DOHH2 (cell line): ENCODE results near the gene ITPRIP.

Experiments
- H3F3A ChIP-seq: fragments of 200-600 bp; sonication (generic), shearing (Covaris generic); 2 replicates; pipeline ENCODE4 v1.6.0; 2016; ENCODE audit warnings: antibody characterized with exemption, mild to moderate bottlenecking; ENCODE audit not compliant: control insufficient read depth, insufficient read depth
- H3K27ac ChIP-seq: fragments of 200-600 bp; sonication (generic); 2 replicates; pipeline ENCODE4 v1.5.1; 2014; ENCODE audit warnings: low read depth, mild to moderate bottlenecking, low read length, moderate library complexity
- H3K27me3 ChIP-seq: fragments of 200-600 bp; sonication (generic); 2 replicates; pipeline ENCODE4 v1.6.1; 2014; ENCODE audit warnings: mild to moderate bottlenecking, low read length, mixed read lengths; ENCODE audit not compliant: control insufficient read depth
- H3K36me3 ChIP-seq: fragments of 200-600 bp; sonication (generic); 2 replicates; pipeline ENCODE4 v1.6.1; 2014; ENCODE audit warnings: mild to moderate bottlenecking, low read length, moderate library complexity, mixed read lengths; ENCODE audit not compliant: control insufficient read depth
- H3K4me1 ChIP-seq: fragments of 200-600 bp; sonication (generic); 2 replicates; pipeline ENCODE4 v1.6.1; 2014; ENCODE audit warnings: mild to moderate bottlenecking, low read length, mixed read lengths; ENCODE audit not compliant: control insufficient read depth
- H3K4me2 ChIP-seq: fragments of 200-600 bp; sonication (generic); 2 replicates; pipeline ENCODE4 v1.6.0; 2014; ENCODE audit warnings: mild to moderate bottlenecking, low read length, moderate library complexity
- H3K4me3 ChIP-seq: fragments of 200-600 bp; sonication (generic); 2 replicates; pipeline ENCODE4 v1.5.1; 2014; ENCODE audit warnings: mild to moderate bottlenecking, low read length, mixed read lengths
- H3K79me2 ChIP-seq: fragments of 200-600 bp; sonication (generic); 2 replicates; pipeline ENCODE4 v1.6.1; 2014; ENCODE audit warnings: mild to moderate bottlenecking, low read length, mixed read lengths; ENCODE audit not compliant: control insufficient read depth
- H3K9me2 ChIP-seq: fragments of 200-600 bp; sonication (generic); replicated peaks from 2 replicates; pipeline ENCODE4 v1.6.1; 2014; ENCODE audit warnings: mild to moderate bottlenecking, low read length, mixed read lengths; ENCODE audit not compliant: control insufficient read depth
- H3K9me3 ChIP-seq: fragments of 200-600 bp; sonication (generic); 2 replicates; pipeline ENCODE4 v1.6.1; 2014; ENCODE audit warnings: antibody characterized with exemption, low read length, mixed read lengths; ENCODE audit not compliant: control insufficient read depth, insufficient read depth
- H4K20me1 ChIP-seq: fragments of 200-600 bp; sonication (generic); 2 replicates; pipeline ENCODE4 v1.6.0; 2014; ENCODE audit warnings: low read depth, mild to moderate bottlenecking, antibody characterized with exemption, low read length, moderate library complexity; ENCODE audit not compliant: control insufficient read depth, insufficient read depth
- CTCF ChIP-seq: fragments of 200-600 bp; sonication (generic); IDR thresholded peaks from one replicate; pipeline ENCODE4 v1.5.1; 2014; ENCODE audit warnings: antibody characterized with exemption, mild to moderate bottlenecking, low read depth, low read length; ENCODE audit not compliant: poor library complexity, severe bottlenecking
- EZH2phosphoT487 ChIP-seq: fragments of 200-600 bp; sonication (generic); IDR thresholded peaks from 2 replicates; pipeline ENCODE4 v1.6.1; 2017; ENCODE audit warnings: borderline replicate concordance, mild to moderate bottlenecking, antibody characterized with exemption, low read length, moderate library complexity, mixed read lengths

ITPRIP gene

GRCh38 chr10:104340111-104340526 lies 1.9 kb upstream of the ITPRIP start:
- Histone ChIP-seq H3K9me3 (no peaks in the 10 kb centered on the region), H3K79me2 (peaks cover 33% of the 10 kb centered on the region), H3K27me3 (peaks cover 3% of the 10 kb centered on the region; the same call in 1 of the 2 replicates), H3K4me3 (no peak overlapping the region), H3K4me2 (no peak overlapping the region), H3F3A (0 out of 2 replicates have a peak, but pooled peaks cover 3% of the 10 kb centered on the region), H3K36me3 (peaks cover 10% of the 10 kb centered on the region), H3K4me1 (peaks cover 30% of the 10 kb centered on the region), H4K20me1 (peaks cover 17% of the 10 kb centered on the region), H3K27ac (no peak overlapping the region), H3K9me2 (no peaks in the 10 kb centered on the region)
- no peak for TF ChIP-seq EZH2phosphoT487
- no peak for TF ChIP-seq CTCF

- no peak overlapping the region for H3K27ac ChIP-seq
- H3K79me2 ChIP-seq = peaks cover 38% of the 10 kb centered on the region
- H3K4me3 ChIP-seq = peak overlapping the region; percentile 83
Measured at GRCh38 chr10:104339469-104340110, 1.3 kb upstream of the ITPRIP start.

GRCh38 chr10:104337521-104337984 lies 712 bp downstream of the ITPRIP start:
- TF ChIP-seq EZH2phosphoT487 (no peak), CTCF (no peak)
- Histone ChIP-seq H3K79me2 (peaks cover 59% of the 10 kb centered on the region), H3K9me2 (no peaks in the 10 kb centered on the region), H3F3A (0 out of 2 replicates have a peak, but pooled peaks cover 3% of the 10 kb centered on the region), H3K9me3 (no peaks in the 10 kb centered on the region), H3K4me1 (peaks cover 37% of the 10 kb centered on the region), H3K4me3 (peak overlapping the region; percentile 83), H3K27ac (peak overlapping the region; percentile 79), H3K27me3 (peaks cover 3% of the 10 kb centered on the region; the same call in 1 of the 2 replicates), H3K36me3 (peaks cover 21% of the 10 kb centered on the region), H3K4me2 (peak overlapping the region; percentile 99), H4K20me1 (peaks cover 32% of the 10 kb centered on the region)

More at GRCh38 chr10:104339469-104340110, 1.3 kb upstream of the ITPRIP start:
- Histone ChIP-seq H3K9me2 (no peaks in the 10 kb centered on the region), H3K9me3 (no peaks in the 10 kb centered on the region), H3K4me1 (peaks cover 34% of the 10 kb centered on the region), H3K27me3 (peaks cover 3% of the 10 kb centered on the region; the same call in 1 of the 2 replicates), H3F3A (0 out of 2 replicates have a peak, but pooled peaks cover 3% of the 10 kb centered on the region), H4K20me1 (peaks cover 23% of the 10 kb centered on the region), H3K4me2 (peak overlapping the region; percentile 99), H3K36me3 (peaks cover 15% of the 10 kb centered on the region)
- TF ChIP-seq EZH2phosphoT487 (no peak), CTCF (no peak)
